IMR-90 (cell line): ENCODE measurements around the gene GGA2. TPM values are rescaled to one million over a fixed set of nuclear protein-coding genes. Genes with fewer than 3 reads are reported as not detected.
A peak's percentile ranks its signal among the peaks of the same experiment; 100 is the strongest.

ENCODE experiments used
- ATAC-seq: fragments of 200-7000 bp; cut with Tn5 transposase; 2 replicates; pipeline ENCODE4 v1.9.1; 2020; ENCODE audit warnings: low read depth, mild to moderate bottlenecking, moderate library complexity
- BruUV-seq: library from RNA; stranded (reverse); fragments of 400-500 nt; replicated peaks from 2 replicates; lab custom pipeline; 2021; lab: Mats Ljungman, UMichigan
- CTCF ChIA-PET: fragments of 300-600 bp; formaldehyde crosslinking; extraction: SDS; loops from one replicate; lab custom pipeline; 2021; ENCODE audit warnings: antibody characterized with exemption; lab: Yijun Ruan, JAX
- POLR2A ChIA-PET: fragments of 300-600 bp; sonication (Branson Sonifier 250); formaldehyde crosslinking; loops from one replicate; lab custom pipeline; 2022; ENCODE audit warnings: antibody characterized with exemption; ENCODE audit not compliant: unreplicated experiment; lab: Charles Lee
- DNase-seq: peaks from one replicate; pipeline ENCODE4 v3.0.0; 2013
- H2AFZ ChIP-seq: replicated peaks from 2 replicates; pipeline ENCODE3; 2013; ENCODE audit warnings: low read length, mild to moderate bottlenecking; ENCODE audit not compliant: poor library complexity
- H2AK5ac ChIP-seq: 2 replicates; pipeline ENCODE4 v1.6.1; 2013; ENCODE audit warnings: low read depth, low read length, inconsistent platforms
- H2AK9ac ChIP-seq: replicated peaks from 2 replicates; pipeline ENCODE3; 2013; ENCODE audit warnings: mild to moderate bottlenecking, low read depth, low read length, moderate library complexity; ENCODE audit not compliant: poor library complexity
- H2BK120ac ChIP-seq: 2 replicates; pipeline ENCODE4 v1.6.1; 2013; ENCODE audit warnings: low read depth, low read length, inconsistent platforms
- H2BK15ac ChIP-seq: 3 replicates; pipeline ENCODE4 v1.6.1; 2013; ENCODE audit warnings: low read depth, low read length, inconsistent platforms
- H2BK20ac ChIP-seq: 2 replicates; pipeline ENCODE4 v1.6.1; 2013; ENCODE audit warnings: low read depth, mild to moderate bottlenecking, inconsistent platforms, low read length, moderate library complexity
- H2BK5ac ChIP-seq: 2 replicates; pipeline ENCODE4 v1.6.1; 2013; ENCODE audit warnings: mild to moderate bottlenecking, low read depth, low read length, inconsistent platforms; ENCODE audit not compliant: poor library complexity, severe bottlenecking
- H3K14ac ChIP-seq: replicated peaks from 2 replicates; pipeline ENCODE4 v1.6.1; 2013; ENCODE audit warnings: low read depth, low read length, inconsistent platforms
- H3K18ac ChIP-seq: 2 replicates; pipeline ENCODE4 v1.6.1; 2013; ENCODE audit warnings: low read depth, low read length, control low read depth
- H3K23ac ChIP-seq: 2 replicates; pipeline ENCODE4 v1.6.1; 2013; ENCODE audit warnings: low read depth, low read length, inconsistent platforms
- H3K27ac ChIP-seq: 2 replicates; pipeline ENCODE4 v1.5.1; 2013; ENCODE audit warnings: mild to moderate bottlenecking, control low read depth, low read length; ENCODE audit not compliant: insufficient read depth
- H3K27me3 ChIP-seq: 2 replicates; pipeline ENCODE4 v1.6.1; 2013; ENCODE audit warnings: low read length; ENCODE audit not compliant: control insufficient read depth, insufficient read depth
- H3K36me3 ChIP-seq: 2 replicates; pipeline ENCODE4 v1.6.1; 2013; ENCODE audit warnings: low read length, mixed read lengths; ENCODE audit not compliant: control insufficient read depth, insufficient read depth
- H3K4ac ChIP-seq: 2 replicates; pipeline ENCODE4 v1.6.1; 2013; ENCODE audit warnings: low read depth, low read length, inconsistent platforms
- H3K4me1 ChIP-seq: 2 replicates; pipeline ENCODE4 v1.6.1; 2013; ENCODE audit warnings: low read length, mixed read lengths; ENCODE audit not compliant: control insufficient read depth, insufficient read depth
- H3K4me2 ChIP-seq: 2 replicates; pipeline ENCODE4 v1.6.1; 2013; ENCODE audit warnings: low read depth, mild to moderate bottlenecking, control low read depth, low read length, moderate library complexity
- H3K4me3 ChIP-seq: 2 replicates; pipeline ENCODE4 v1.5.1; 2013; ENCODE audit warnings: low read depth, mild to moderate bottlenecking, control low read depth, low read length, moderate library complexity; ENCODE audit not compliant: insufficient read depth
- H3K56ac ChIP-seq: 2 replicates; pipeline ENCODE4 v1.6.1; 2013; ENCODE audit warnings: low read length, inconsistent platforms; ENCODE audit not compliant: insufficient read depth; ENCODE audit errors: extremely low read depth
- H3K79me1 ChIP-seq, 2 experiments: 2 replicates each; pipeline ENCODE4 v1.6.1; 2013; ENCODE audit warnings: low read length in 2 of 2, inconsistent platforms in 1 of 2, low read depth in 1 of 2
- H3K9ac ChIP-seq: 2 replicates; pipeline ENCODE4 v1.6.1; 2013; ENCODE audit warnings: low read depth, low read length, control low read depth
- H3K9me1 ChIP-seq: 2 replicates; pipeline ENCODE4 v1.6.1; 2013; ENCODE audit warnings: low read length, inconsistent platforms; ENCODE audit not compliant: insufficient read depth
- H3K9me3 ChIP-seq: 2 replicates; pipeline ENCODE4 v1.6.1; 2013; ENCODE audit warnings: low read length; ENCODE audit not compliant: control insufficient read depth, insufficient read depth
- H4K20me1 ChIP-seq: 2 replicates; pipeline ENCODE4 v1.6.1; 2013; ENCODE audit warnings: low read length, inconsistent platforms; ENCODE audit not compliant: insufficient read depth
- H4K5ac ChIP-seq: 2 replicates; pipeline ENCODE4 v1.6.1; 2013; ENCODE audit warnings: mild to moderate bottlenecking, low read depth, low read length, control low read depth
- H4K8ac ChIP-seq, 2 experiments: 2 replicates each; pipeline ENCODE4 v1.6.1; 2013; ENCODE audit warnings: low read depth in 2 of 2, low read length in 2 of 2, control low read depth in 1 of 2, inconsistent platforms in 1 of 2
- H4K91ac ChIP-seq: 2 replicates; pipeline ENCODE4 v1.6.1; 2013; ENCODE audit warnings: low read depth, low read length, inconsistent platforms; ENCODE audit not compliant: insufficient read depth
- CEBPB ChIP-seq: IDR thresholded peaks from 2 replicates; pipeline ENCODE4 v1.6.1; 2012; ENCODE audit warnings: low read depth, low read length, improper control_type of control experiment
- CHD1 ChIP-seq: IDR thresholded peaks from 2 replicates; pipeline ENCODE4 v1.6.1; 2012; ENCODE audit warnings: low read depth, low read length, improper control_type of control experiment
- ELK1 ChIP-seq: fragments of 150-350 bp; IDR thresholded peaks from 2 replicates; pipeline ENCODE4 v1.6.1; 2016; ENCODE audit warnings: low read depth, mild to moderate bottlenecking, low read length, moderate library complexity, borderline replicate concordance
- POLR2A ChIP-seq: IDR thresholded peaks from 2 replicates; pipeline ENCODE4 v1.6.1; 2012; ENCODE audit warnings: mild to moderate bottlenecking, low read depth, low read length
- RAD21 ChIP-seq: IDR thresholded peaks from 2 replicates; pipeline ENCODE4 v1.6.1; 2012; ENCODE audit warnings: low read length, improper control_type of control experiment
- RCOR1 ChIP-seq: IDR thresholded peaks from 2 replicates; pipeline ENCODE4 v1.6.1; 2012; ENCODE audit warnings: mild to moderate bottlenecking, low read length, improper control_type of control experiment; ENCODE audit not compliant: insufficient replicate concordance
- RFX5 ChIP-seq: IDR thresholded peaks from 2 replicates; pipeline ENCODE4 v1.8.0; 2012; ENCODE audit warnings: low read depth, mild to moderate bottlenecking, low read length, moderate library complexity
- SMC3 ChIP-seq: fragments of 150-350 bp; IDR thresholded peaks from 2 replicates; pipeline ENCODE4 v1.6.1; 2016; ENCODE audit warnings: low read depth, mild to moderate bottlenecking, antibody characterized with exemption, low read length, moderate library complexity
- USF2 ChIP-seq: fragments of 150-350 bp; IDR thresholded peaks from 2 replicates; pipeline ENCODE4 v1.6.1; 2017; ENCODE audit warnings: mild to moderate bottlenecking, antibody characterized with exemption, low read length, low read depth
- WGBS, 2 experiments: methylation state at CpG; one replicate each; pipeline versions ENCODE4 v1.1.5 to v1.1.7; 2013; ENCODE audit warnings: missing lambda C conversion rate in 2 of 2; ENCODE audit not compliant: insufficient read length in 1 of 2; ENCODE audit errors: extremely low coverage in 2 of 2; 5-methylcytosine and 5-hydroxymethylcytosine counted together
- dilution Hi-C: fragments of 300-500 bp; cut with HindIII; formaldehyde crosslinking; loops from one replicate; pipeline ENCODE4 v1.14.3; 2018; ENCODE audit warnings: low sequenced_read_pairs; ENCODE audit not compliant: unreplicated experiment
- in situ Hi-C: fragments of 300-500 bp; cut with MboI; formaldehyde crosslinking; loops from 3 replicates; pipeline ENCODE4 v1.14.3; 2019; ENCODE audit warnings: low sequenced_read_pairs, inconsistent platforms, mixed read lengths
- intact Hi-C: fragments of 100-400 bp; cut with micrococcal nuclease; formaldehyde crosslinking; loops from 2 replicates; pipeline ENCODE4 v1.10.0; 2022
- polyA plus RNA-seq, 3 experiments: library from polyadenylated mRNA; depleted of rRNA; stranded (reverse); fragments of >200 nt; gene quantifications; 2 replicates each; pipeline ENCODE4 v1.2.3, GENCODE V29; 2012; ENCODE audit warnings: low replicate concordance in 1 of 3
- total RNA-seq: library from RNA; depleted of rRNA; stranded (reverse); fragments of >200 nt; gene quantifications from 2 replicates; pipeline ENCODE4 v1.2.3, GENCODE V29; 2012

Gene GGA2
- total and polyA plus RNA-seq, 2 of the 4 experiments (the other 2 are of a cell fraction): 16.5 to 30.1 TPM

- TF ChIP-seq USF2: peak; percentile 96
- TF ChIP-seq RCOR1: peak; percentile 99
Observed at GRCh38 chr16:23556881-23557778, 46.8 kb upstream of the GGA2 start, which contains the start of the genes EARS2 and UBFD1 (continued).

- CTCF ChIA-PET: no interaction called here
- dilution Hi-C loops: no loop called here
- H3K4me2 ChIP-seq: no peak overlapping the region
- no peak overlapping the region for H3K14ac ChIP-seq
- H4K8ac ChIP-seq: no peak overlapping the region
- H2AK9ac ChIP-seq: peak overlapping the region; percentile 22
- no TSS peak for BruUV-seq
- no peaks in the 10 kb centered on the region for H3K27me3 ChIP-seq
- no peak for DNase-seq
- peaks cover 15 to 42% of the 10 kb centered on the region in 2 experiments; a peak in 3 of 4 replicates for H3K79me1 ChIP-seq
- H3K9me3 ChIP-seq: no peaks in the 10 kb centered on the region
- H3K23ac ChIP-seq: no peak overlapping the region
- in situ Hi-C loops: no loop called here
- H2BK5ac ChIP-seq: no peak overlapping the region
- H3K56ac ChIP-seq: no peak overlapping the region
- intact Hi-C loops: no loop called here
- no peak overlapping the region for H2AK5ac ChIP-seq
- H2BK15ac ChIP-seq: no peak overlapping the region
- no peak overlapping the region for H3K18ac ChIP-seq
- peaks cover 28% of the 10 kb centered on the region for H3K36me3 ChIP-seq
- POLR2A ChIA-PET: no interaction called here
- TF ChIP-seq CHD1 (no peak), RFX5 (no peak), POLR2A (no peak), CEBPB (no peak), SMC3 (no peak), ELK1 (no peak), USF2 (no peak), RAD21 (no peak)
- H2BK20ac ChIP-seq: no peak overlapping the region
- no peak overlapping the region for H2AFZ ChIP-seq
- no peak overlapping the region for H4K91ac ChIP-seq
- no peaks in the 10 kb centered on the region for H3K4me1 ChIP-seq
- H3K27ac ChIP-seq: no peak overlapping the region
- no peak overlapping the region for H3K4ac ChIP-seq
- no peak overlapping the region for H3K9ac ChIP-seq
- H3K9me1 ChIP-seq: no peaks in the 10 kb centered on the region; the same call in none of the 2 replicates
- no peak for ATAC-seq
- no peaks in the 10 kb centered on the region for H4K20me1 ChIP-seq
- no peak overlapping the region for H2BK120ac ChIP-seq
- H4K5ac ChIP-seq: no peak overlapping the region
- WGBS, 2 experiments: 80% methylated on average over 1 of the region's 3 CpGs; no CpG with 5 or more reads in 1 of the 2 experiments
- H3K4me3 ChIP-seq: no peak overlapping the region
Observed at GRCh38 chr16:23554536-23554935, 44.2 kb upstream of the GGA2 start.
